NCI-H82 treated with DMSO at 0.1 percent for 48 hours (cell line): ENCODE measurements around the gene LARGE1.

Experiments
- DNase-seq: peaks from one replicate; lab custom pipeline; 2025; ENCODE audit not compliant: unreplicated experiment; lab: John Stamatoyannopoulos, UW

LARGE1 gene

DNA sequence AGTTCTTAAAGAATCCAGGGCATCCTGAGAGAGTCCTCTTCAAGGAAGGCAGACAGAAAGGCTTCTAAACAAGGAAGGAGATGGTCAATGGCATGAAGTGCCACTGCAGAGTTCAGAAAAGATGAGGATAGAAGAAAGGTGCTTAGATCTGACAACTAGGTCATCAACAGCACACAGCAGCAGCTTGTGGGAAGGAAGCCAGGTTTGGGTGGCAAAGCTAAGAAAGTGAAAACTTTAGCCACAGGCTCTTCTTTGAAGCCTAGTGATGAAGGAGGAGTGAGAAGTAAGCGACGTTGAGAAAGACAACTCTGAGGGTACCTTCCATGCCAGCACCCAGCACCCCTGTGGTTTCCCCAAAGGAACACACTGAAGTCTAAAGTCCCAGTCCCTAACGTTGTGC is 92.0 kb downstream of the LARGE1 start:
- no peak for DNase-seq

- no peak for DNase-seq
These were observed 94.5 kb downstream of the LARGE1 start for GRCh38 chr22:33825761-33826160.

DNA sequence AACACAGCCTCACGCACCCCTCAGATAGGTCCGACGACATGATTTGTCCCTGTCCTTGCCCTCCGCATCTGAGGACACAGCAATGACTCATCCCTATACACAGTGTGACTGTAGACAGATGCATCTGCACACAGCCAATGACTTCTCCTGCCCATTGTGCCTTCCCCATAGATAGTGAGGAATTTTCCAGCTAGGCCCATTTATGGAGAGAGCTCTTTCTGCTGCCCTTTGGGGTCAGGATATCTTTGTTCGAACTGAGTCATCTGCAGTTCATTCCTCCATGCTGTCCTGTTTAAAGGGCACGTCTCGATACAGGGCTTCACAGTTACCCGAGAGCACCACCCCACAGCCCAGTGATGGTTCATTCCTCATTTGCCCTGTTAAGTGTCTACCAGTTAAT is 96.7 kb downstream of the LARGE1 start:
- DNase-seq, result no peak

GRCh38 chr22:33821290-33821689 is 99.0 kb downstream of the LARGE1 start:
- DNase-seq, result no peak

DNA sequence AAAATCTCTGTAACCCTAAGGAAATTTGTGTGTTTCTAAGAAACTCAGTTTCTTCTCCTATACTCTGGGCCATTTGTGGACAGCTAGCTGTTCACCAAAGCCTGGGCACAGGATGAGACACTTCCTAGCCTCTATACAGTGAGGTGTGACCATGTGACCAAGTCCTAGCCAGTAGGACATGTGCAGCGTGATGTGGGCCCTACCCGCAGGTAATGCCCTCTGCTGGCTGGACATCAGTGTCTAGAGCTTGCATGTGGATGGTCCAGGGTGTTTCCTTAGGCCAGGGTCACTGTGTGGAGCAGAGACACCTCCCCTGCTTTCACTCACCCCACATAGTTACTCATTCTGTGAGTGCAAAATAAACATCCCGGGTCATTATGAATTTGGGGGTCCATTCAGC is 100.5 kb downstream of the LARGE1 start:
- no peak for DNase-seq

GRCh38 chr22:33817512-33818127 is 102.7 kb downstream of the LARGE1 start:
- no peak for DNase-seq

GRCh38 chr22:33812360-33812977 is 107.8 kb downstream of the LARGE1 start:
- DNase-seq, result no peak

DNA sequence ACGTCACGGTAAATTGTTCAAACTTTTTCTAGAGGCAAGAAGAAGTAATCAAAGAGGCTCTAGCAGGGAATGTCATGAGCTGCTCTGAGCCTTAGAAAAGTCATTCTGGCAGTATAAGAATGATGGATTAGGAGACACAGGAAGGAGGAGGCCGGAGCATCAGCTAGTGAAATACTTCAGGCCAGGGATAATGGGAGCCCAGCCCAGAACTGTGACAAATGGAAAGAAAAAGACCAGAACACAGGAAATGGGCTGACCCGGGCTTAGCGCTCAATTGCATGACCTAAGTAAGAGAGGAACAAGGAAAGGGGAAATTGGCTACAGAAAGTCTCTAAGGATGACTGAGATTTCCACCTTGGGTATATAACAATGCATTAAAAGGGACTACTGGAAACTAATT is 108.6 kb downstream of the LARGE1 start:
- DNase-seq, result no peak

- DNase-seq, result no peak
These were observed 109.1 kb downstream of the LARGE1 start for GRCh38 chr22:33811208-33811607.

GRCh38 chr22:33807470-33807869 is 112.8 kb downstream of the LARGE1 start:
- no peak for DNase-seq

GRCh38 chr22:33806191-33806590 is 114.1 kb downstream of the LARGE1 start:
- DNase-seq, result no peak

DNA sequence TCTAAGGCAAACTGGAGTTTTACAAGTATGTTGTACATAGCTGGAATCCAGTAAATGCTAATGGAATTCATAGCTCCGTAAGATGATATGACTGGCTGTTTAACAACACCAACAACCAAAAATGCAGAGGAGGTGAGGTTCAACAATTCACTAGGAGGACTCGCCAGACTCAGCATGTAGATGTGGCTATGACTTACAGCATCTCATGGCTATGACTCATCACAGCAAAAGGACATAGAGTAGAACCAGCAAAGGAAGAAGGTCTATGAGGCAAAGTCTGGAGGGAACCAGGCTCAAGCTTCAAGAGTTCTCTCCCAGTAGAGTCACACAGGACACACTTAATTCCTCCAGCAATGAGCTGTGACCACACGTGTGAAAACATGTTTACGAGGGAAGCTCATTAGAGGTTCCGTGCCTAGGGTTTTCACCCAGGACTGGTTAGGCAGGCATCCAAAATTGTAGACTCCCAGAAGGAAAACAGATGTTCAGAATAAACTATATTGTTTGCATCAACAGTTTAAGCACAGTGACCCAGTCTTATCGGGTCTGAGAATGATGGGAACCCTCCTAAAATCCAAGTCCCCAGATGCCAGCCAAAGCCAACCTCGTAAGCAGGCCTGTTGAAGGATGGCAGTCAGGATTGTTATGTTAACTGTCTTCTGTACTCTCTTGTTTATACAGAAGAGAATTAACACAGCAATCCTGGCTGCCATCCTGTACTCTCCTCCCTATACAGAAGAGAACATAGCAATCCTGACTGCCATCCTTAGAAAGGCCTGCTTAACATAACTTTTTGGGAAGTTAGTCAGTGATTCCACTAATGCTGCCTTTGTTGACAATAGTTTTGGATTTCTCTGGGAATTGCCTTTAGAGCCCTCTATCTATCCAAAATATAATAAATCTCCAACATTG is 116.6 kb downstream of the LARGE1 start:
- DNase-seq, result no peak

- no peak for DNase-seq
These were observed 121.9 kb downstream of the LARGE1 start for GRCh38 chr22:33798401-33798800.

DNA sequence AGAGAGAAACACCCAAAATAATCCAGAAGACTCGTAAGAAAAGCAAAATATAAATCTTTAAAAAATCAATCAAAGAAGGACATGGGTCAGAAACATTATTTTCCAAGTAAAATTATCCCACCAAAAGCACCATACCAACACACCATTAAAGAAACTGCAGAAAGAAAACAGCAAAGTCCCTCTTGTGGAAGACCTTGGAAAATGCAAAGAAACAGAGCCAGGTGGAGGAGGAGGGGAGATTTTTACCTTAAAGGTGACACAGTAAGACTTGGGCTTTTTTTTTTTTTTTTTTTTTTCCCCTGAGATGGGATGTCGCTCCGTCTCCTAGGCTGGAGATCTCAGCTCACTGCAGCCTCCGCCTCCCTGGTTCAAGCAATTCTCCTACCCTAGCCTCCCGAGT is 123.8 kb downstream of the LARGE1 start:
- peak; percentile 2 for DNase-seq

DNA sequence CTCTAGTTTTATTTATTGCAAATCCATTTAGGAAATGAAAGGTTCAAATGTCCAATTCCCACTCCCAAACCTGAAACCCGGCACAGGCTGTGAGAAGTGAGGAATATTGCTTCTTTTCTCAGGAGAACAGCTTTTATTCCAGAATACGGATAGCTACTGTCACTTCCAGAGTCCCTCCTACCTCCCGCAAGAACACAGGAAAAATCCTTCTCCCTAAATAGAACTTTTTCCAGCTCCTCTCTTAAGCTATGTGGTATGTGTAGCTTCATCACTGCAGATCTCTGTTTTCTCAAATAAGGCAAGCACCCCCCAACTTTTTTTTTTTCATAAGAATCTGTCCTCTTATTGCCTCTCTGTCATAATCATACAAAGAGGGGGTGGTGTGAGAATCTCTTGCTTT is 126.8 kb downstream of the LARGE1 start:
- DNase-seq, result no peak

- no peak for DNase-seq
These were observed 127.4 kb downstream of the LARGE1 start for GRCh38 chr22:33792832-33793231.

DNA sequence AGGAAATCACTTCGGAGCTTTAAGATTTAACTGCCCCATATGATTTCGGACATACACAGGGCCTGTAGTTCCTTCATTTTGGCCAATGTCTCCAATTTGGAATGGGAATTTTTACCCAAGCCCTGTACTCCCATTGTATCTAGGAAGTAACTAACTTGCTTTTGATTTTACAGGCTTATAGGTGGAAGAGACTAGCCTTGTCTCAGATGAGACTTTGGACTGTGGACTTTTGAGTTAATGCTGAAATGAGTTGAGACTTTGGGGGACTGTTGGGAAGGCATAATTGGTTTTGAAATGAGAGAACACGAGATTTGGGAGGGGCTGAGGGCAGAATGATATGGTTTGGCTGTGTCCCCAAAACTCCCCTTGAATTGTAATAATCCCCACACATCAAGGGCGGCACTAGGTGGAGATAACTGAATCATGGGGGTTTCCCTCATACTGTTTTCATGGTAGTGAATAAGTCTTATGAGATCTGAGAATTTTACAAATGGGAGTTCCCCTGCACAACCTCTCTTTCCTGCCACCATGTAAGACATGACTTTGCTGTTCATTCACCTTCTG is 130.5 kb downstream of the LARGE1 start:
- DNase-seq, result no peak

- DNase-seq, result no peak
These were observed 131.3 kb downstream of the LARGE1 start for GRCh38 chr22:33788927-33789326.

DNA sequence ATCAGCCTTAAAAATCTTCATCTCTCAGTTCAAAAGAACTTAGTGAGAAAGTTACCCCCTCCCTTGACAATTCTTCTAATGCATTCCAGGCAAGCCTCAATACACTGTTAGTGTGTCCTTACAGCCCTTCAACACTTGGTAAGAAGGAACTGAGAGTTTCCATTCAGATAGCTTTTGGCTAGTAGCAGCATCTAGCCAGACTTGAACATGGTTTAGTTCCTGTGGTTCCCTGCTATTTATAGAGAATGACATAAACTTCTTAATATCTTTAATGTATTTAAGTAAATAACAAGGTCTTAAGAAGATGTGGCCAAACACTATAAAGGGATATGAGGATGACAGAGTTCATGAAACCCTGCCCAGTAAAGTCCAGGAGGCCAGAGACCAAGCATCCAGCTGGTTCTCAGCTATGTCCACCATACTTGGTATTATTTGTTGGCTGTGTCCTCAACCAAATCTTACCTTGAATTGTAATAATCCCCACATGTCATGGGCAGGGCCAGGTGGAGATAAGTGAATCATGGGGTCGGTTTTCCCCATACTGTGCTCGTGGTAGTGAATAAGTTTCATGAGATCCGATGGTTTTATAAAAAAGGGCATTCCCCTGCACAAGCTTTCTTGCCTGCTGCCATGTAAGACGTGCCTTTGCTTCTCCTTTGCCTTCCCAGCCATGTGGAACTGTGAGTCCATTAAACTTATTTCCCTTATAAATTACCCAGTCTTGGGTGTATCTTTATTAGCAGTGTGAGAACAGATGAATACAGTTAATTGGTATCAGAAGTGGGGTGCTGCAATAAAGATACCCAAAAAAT is 132.4 kb downstream of the LARGE1 start:
- no peak for DNase-seq

- no peak for DNase-seq
These were observed 134.1 kb downstream of the LARGE1 start for GRCh38 chr22:33786149-33786548.
